Epidermal melanocyte (primary cell): ENCODE measurements around the gene NXF1.
"Not testable (repeated sequence)": the region's sequence is repeated elsewhere in the genome, so short reads cannot be mapped to it uniquely, and the experiment has no call there.

Experiments used
- DNase-seq: peaks from one replicate; pipeline ENCODE4 v3.0.0; 2011; ENCODE audit warnings: low spot score; ENCODE audit not compliant: insufficient read length

The NXF1 gene

GRCh38 chr11:62805076-62805892, at the start of gene NXF1:
Gene NXF1 (minus strand): TSS chr11:62805440. CDS start chr11:62805356, 84 bp downstream.
- DNase-seq = peak; percentile 91

- DNase-seq = no peak
These were observed 49.0 kb upstream of the NXF1 start for GRCh38 chr11:62854013-62854824.

- no peak for DNase-seq
These were observed 48.2 kb upstream of the NXF1 start for GRCh38 chr11:62853279-62853965.

GRCh38 chr11:62852523-62853188, 47.4 kb upstream of the NXF1 start:
- no peak for DNase-seq

GRCh38 chr11:62851807-62852522, 46.7 kb upstream of the NXF1 start:
- DNase-seq = no peak

GRCh38 chr11:62850911-62851806, 45.9 kb upstream of the NXF1 start:
- no peak for DNase-seq

GRCh38 chr11:62847767-62848314, 42.6 kb upstream of the NXF1 start:
- no peak for DNase-seq

- no peak for DNase-seq
These were observed 40.9 kb upstream of the NXF1 start for GRCh38 chr11:62846177-62846576.

- no peak for DNase-seq
These were observed 38.9 kb upstream of the NXF1 start for GRCh38 chr11:62844154-62844553.

GRCh38 chr11:62843466-62843865, 38.2 kb upstream of the NXF1 start:
- no peak for DNase-seq

GRCh38 chr11:62842891-62843290, 37.7 kb upstream of the NXF1 start:
- not testable (repeated sequence) for DNase-seq

- no peak for DNase-seq
These were observed 37.0 kb upstream of the NXF1 start for GRCh38 chr11:62842171-62842741.

GRCh38 chr11:62841361-62842170, 36.3 kb upstream of the NXF1 start:
- DNase-seq = peak; percentile 92

- DNase-seq = not testable (repeated sequence)
These were observed 35.6 kb upstream of the NXF1 start for GRCh38 chr11:62840721-62841360.

GRCh38 chr11:62839050-62839945, 34.1 kb upstream of the NXF1 start, which contains the start of gene WDR74:
Gene WDR74 (minus strand): TSS chr11:62839590. CDS start chr11:62839570, 20 bp downstream.
- peak; percentile 91 for DNase-seq

GRCh38 chr11:62835336-62835735, 30.1 kb upstream of the NXF1 start:
- no peak for DNase-seq
